ENCODE results near the gene CASZ1. TPM values are rescaled to one million over a fixed set of nuclear protein-coding genes. Genes with fewer than 3 reads are reported as not detected.

Gene CASZ1
- total RNA-seq, 1 experiment from 2014 or later, result 39.0 TPM

- no peak for DNase-seq (ENCODE audit: low spot score)
Measured at GRCh38 chr1:10671622-10672342, 124.7 kb downstream of the CASZ1 start.

GRCh38 chr1:10671090-10671489 is 125.4 kb downstream of the CASZ1 start:
- no peak for DNase-seq (ENCODE audit: low spot score)

GRCh38 chr1:10670190-10670589 is 126.3 kb downstream of the CASZ1 start:
- no peak for DNase-seq (ENCODE audit: low spot score)

GRCh38 chr1:10669570-10669969 is 126.9 kb downstream of the CASZ1 start:
- DNase-seq (ENCODE audit: low spot score), result no peak

GRCh38 chr1:10667861-10668761 is 128.3 kb downstream of the CASZ1 start:
- DNase-seq (ENCODE audit: low spot score), result no peak

GRCh38 chr1:10665930-10666850 is 130.3 kb downstream of the CASZ1 start:
- DNase-seq (ENCODE audit: low spot score), result peak; percentile 21

GRCh38 chr1:10665226-10665625 is 131.2 kb downstream of the CASZ1 start:
- no peak for DNase-seq (ENCODE audit: low spot score)

- DNase-seq (ENCODE audit: low spot score), result no peak
Measured at GRCh38 chr1:10664251-10664650, 132.2 kb downstream of the CASZ1 start.

GRCh38 chr1:10663678-10664035 is 132.8 kb downstream of the CASZ1 start:
- no peak for DNase-seq (ENCODE audit: low spot score)

- DNase-seq (ENCODE audit: low spot score), result no peak
Measured at GRCh38 chr1:10662824-10663677, 133.4 kb downstream of the CASZ1 start.

GRCh38 chr1:10662090-10662688 is 134.3 kb downstream of the CASZ1 start:
- no peak for DNase-seq (ENCODE audit: low spot score)

GRCh38 chr1:10661453-10661852 is 135.0 kb downstream of the CASZ1 start:
- no peak for DNase-seq (ENCODE audit: low spot score)

- no peak for DNase-seq (ENCODE audit: low spot score)
Measured at GRCh38 chr1:10659646-10660540, 136.6 kb downstream of the CASZ1 start.

GRCh38 chr1:10659218-10659617 is 137.2 kb downstream of the CASZ1 start:
- DNase-seq (ENCODE audit: low spot score), result no peak

- DNase-seq (ENCODE audit: low spot score), result no peak
Measured at GRCh38 chr1:10658396-10659066, 137.9 kb downstream of the CASZ1 start.

GRCh38 chr1:10657088-10657847 is 139.2 kb downstream of the CASZ1 start:
- DNase-seq (ENCODE audit: low spot score), result no peak

GRCh38 chr1:10656431-10656830 is 140.0 kb downstream of the CASZ1 start:
- no peak for DNase-seq (ENCODE audit: low spot score)

GRCh38 chr1:10655002-10655401 is 141.4 kb downstream of the CASZ1 start:
- DNase-seq (ENCODE audit: low spot score), result no peak
